ENCODE measurements around the gene PRDM16.

PRDM16 gene

DNA sequence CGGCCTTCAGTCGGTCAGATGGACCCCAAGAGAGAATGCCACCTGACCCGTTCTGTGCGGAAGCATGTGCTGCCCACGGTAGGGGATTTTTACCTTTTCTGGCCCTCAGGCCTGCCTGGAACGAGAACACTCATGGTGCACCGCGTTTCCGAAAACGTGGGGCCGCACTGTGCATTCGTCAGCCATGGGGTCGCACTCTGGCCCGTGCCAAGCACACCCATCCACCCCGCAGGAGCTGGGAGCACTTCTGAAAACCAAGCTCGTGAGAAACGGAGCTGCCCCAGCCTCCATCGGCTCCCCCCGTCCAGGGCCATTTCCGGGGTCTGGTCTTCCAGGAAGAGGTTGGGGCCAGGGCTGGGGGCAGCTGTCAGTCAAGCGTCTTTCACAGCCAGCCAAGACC is 72.8 kb downstream of the PRDM16 start:
- in situ Hi-C loops (cut with HindIII; ENCODE audit: low pct_ligation_motif_present, low pct_unique_long_range_greater_than_20kb, low sequenced_read_pairs), result no loop called here
- DNase-seq, result no peak

DNA sequence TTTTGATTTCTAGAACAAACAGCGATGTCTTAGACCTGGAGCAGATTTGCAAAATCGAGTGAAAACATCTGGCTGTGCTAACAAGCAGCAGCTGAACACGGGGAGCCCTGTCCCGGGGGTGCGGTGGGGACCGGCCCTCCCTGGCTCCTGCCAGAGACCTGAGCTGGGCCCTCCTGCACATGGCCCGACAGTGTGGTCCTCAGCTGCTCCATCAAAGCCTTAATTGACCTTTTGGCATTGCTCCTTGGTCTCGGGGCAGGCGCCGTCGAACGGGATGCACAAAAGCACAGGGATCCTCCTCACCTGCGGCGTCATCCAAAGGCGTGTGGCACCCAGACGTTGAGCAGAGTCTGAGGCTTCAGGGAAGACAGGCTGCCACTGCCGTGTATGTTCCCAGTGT is 73.2 kb downstream of the PRDM16 start:
- in situ Hi-C loops (cut with HindIII; ENCODE audit: low pct_ligation_motif_present, low pct_unique_long_range_greater_than_20kb, low sequenced_read_pairs), result no loop called here
- DNase-seq, result no peak

DNA sequence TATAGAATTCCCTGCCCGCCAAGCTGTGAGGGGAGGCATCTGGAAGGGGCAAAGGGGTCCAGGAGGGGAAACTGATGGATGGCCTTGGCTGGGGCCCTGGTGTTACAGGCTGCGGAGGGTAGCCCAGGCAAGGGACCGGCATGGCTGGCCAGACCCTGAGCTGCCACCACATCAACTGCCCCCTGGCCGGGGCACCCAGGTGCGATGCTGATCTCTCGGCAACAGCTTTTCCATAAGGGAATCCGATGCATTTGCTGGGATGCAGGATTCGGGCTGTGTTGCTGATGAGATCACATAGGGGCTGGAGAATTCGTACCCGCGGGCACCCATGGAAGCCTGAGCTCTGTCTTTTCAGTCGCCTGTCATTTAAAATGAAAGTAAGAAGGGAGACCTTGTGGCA is 73.7 kb downstream of the PRDM16 start:
- in situ Hi-C loops (cut with HindIII; ENCODE audit: low pct_ligation_motif_present, low pct_unique_long_range_greater_than_20kb, low sequenced_read_pairs), result no loop called here
- DNase-seq, result no peak

DNA sequence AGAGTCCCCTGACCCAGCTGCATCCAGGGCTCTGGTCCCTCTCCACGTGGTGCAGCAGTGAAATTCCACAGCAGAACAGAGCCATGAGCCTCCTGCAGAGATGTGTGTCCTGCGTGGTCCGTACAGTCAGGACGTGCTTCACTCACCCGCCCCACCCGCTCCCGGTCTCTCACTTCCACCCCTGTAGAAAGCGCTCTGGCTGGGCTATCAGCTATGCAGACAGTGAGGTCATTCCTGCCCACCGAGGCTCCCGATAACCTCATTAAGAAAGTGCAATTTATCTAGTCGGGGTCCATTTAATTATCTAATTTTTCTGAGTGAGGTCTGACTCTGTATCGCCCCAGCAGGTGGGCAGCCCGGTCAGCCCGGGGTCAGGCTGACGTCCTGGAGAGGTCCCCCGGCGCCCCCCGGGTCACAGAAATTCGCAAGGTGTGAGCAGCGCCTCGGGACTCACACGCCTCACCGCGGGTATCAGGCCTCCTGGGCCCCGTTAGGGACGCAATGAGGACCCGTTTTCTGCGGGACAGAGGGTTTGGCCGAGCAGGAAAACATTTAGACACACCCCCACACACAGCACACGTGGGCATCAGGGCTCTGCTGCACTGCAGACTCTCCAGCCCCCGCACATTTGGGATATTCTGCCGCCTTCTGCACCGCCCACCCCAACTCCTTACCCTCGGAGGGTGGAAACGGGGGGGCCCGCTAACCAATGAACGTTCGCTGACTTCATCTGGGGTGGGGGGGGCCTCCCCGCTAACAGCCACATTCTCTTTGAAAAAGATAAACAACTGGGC is 76.7 kb downstream of the PRDM16 start:
- no peak for DNase-seq
- in situ Hi-C loops (cut with HindIII; ENCODE audit: low pct_ligation_motif_present, low pct_unique_long_range_greater_than_20kb, low sequenced_read_pairs), result no loop called here

DNA sequence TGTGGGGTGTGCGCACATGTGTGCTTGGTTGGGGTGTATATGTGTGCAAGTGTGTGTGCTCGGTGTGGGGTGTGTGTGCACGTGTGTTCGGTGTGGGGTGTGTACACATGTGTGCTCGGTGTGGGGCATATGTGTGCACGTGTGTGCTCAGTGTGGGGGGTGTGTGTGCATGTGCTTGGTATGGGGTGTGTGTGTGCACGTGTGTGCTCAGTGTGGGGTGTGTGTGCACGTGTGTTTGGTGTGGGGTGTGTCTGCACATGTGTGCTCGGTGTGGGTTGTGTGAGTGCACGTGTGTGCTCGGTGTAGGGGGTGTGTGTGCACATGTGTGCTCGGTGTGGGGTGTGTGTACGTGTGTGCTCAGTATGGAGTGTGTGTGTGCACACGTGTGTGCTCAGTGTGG is 77.5 kb downstream of the PRDM16 start:
- in situ Hi-C loops (cut with HindIII; ENCODE audit: low pct_ligation_motif_present, low pct_unique_long_range_greater_than_20kb, low sequenced_read_pairs), result no loop called here
- no peak for DNase-seq

DNA sequence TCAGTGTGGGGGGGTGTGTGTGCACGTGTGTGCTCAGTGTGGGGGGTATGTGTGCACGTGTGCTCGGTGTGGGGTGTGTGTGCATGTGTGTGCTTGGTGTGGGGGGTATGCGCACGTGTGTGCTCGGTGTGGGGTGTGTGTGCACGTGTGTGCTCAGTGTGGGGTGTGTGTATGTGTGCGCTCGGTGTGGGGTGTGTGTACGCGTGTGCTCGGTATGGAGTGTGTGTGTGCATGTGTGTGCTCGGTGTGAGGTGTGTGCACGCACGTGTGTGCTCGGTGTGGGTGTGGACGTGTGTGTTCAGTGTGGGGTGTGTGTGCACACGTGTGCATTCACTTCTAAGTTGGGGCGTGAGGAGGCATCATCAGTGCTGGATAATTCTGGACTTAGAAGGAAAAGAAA is 77.9 kb downstream of the PRDM16 start:
- in situ Hi-C loops (cut with HindIII; ENCODE audit: low pct_ligation_motif_present, low pct_unique_long_range_greater_than_20kb, low sequenced_read_pairs), result no loop called here
- no peak for DNase-seq

DNA sequence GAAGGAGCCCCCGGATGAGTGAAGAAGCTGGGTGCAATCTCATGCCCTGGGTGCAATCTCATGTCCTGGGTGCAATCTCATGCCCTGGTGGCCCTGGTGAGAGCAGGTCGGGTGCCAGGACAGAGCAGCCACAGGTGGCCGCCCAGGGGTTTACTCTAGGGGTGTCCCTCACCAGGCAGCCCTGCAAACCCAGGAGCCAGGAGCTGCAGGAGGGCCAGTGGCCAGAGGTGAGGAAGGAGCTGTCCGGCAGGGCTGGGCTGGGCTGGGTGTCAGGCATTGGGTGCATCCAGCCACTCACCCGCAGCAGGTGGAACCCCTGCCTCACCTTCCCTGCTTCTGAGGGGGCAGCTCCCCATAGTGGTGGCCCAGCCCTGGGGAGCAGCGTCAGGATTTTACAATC is 79.2 kb downstream of the PRDM16 start:
- in situ Hi-C loops (cut with HindIII; ENCODE audit: low pct_ligation_motif_present, low pct_unique_long_range_greater_than_20kb, low sequenced_read_pairs), result no loop called here
- DNase-seq, result no peak

DNA sequence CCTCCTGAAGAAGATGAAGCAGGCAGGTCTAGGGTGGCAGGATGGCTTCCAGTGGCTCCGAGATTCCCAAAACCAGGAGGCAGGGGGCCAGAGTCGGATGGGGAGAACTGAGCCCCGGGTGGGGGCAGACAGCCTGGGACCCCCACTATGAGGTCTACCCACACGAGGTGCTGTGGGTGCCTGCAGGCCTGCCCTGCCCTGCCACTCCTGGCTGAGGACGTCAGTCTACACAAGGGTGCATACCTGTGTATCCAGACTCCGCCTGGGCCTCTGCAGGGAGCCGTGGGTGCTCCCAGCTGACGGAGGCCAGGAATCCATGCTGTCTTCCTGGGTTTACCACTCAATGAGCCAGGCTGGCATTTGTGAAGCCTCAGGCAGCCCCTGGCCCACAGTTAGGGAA is 80.3 kb downstream of the PRDM16 start:
- in situ Hi-C loops (cut with HindIII; ENCODE audit: low pct_ligation_motif_present, low pct_unique_long_range_greater_than_20kb, low sequenced_read_pairs), result no loop called here
- no peak for DNase-seq

DNA sequence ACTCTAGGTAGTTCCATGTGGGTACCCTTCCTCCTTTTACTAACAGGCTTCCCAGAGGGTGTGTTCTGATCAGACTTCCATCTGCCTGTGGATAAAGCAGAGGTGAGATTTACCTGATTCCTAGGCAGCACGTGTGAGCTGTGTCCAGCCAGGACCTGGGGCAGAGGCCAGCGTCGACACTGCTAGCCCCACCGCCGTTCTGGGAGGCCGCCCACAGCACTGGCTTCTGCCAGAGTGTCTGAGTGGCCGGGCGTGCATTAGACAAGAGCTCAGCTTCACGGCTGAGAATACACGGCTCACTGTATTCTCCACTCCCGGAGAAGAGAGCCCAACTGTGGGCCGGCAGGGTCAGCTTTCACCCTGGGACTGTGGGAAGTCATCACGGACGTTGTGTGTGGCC is 82.5 kb downstream of the PRDM16 start:
- in situ Hi-C loops (cut with HindIII; ENCODE audit: low pct_ligation_motif_present, low pct_unique_long_range_greater_than_20kb, low sequenced_read_pairs), result no loop called here

DNA sequence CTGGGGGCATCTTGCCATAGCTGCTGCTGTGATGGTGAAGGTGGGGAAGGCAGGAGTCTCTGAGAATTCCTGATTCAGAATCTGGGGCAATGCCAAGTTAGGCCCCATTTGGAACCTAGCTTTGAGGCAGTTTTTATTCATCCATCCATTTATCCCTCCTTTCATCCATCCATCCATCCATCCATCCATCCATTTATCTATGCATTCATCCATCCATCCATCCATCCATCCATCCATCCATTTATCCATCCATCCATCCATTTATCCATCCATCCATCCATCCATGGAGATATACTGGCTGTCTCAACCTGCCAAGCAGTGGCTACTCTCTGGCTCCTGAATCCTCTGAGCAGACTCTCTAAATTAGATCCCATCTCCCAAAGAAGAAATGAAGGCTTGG is 83.1 kb downstream of the PRDM16 start:
- in situ Hi-C loops (cut with HindIII; ENCODE audit: low pct_ligation_motif_present, low pct_unique_long_range_greater_than_20kb, low sequenced_read_pairs), result no loop called here
- no peak for DNase-seq

More for the DNA sequence above, 82.5 kb downstream of the PRDM16 start:
- no peak for DNase-seq

DNA sequence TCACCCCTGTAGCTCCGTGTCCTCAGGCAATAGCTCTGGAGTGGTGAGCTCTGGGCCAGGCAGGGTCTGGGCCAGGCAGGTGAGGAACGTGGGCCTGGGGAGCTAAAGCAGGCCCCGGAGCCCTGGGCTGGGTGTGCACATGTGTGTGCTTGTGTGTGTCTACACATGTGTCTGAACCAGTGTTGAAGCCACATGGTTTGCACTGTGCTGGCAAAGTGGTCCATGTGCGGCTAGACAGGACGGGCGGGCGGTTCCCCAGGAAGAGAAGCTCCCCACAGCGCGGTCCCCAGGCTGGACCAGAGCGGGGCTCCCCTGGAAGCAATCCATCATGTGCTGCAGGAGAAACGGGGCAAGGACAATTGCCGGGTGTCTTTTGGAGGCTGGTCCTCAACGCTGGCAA is 84.2 kb downstream of the PRDM16 start:
- in situ Hi-C loops (cut with HindIII; ENCODE audit: low pct_ligation_motif_present, low pct_unique_long_range_greater_than_20kb, low sequenced_read_pairs), result no loop called here
- DNase-seq, result no peak

DNA sequence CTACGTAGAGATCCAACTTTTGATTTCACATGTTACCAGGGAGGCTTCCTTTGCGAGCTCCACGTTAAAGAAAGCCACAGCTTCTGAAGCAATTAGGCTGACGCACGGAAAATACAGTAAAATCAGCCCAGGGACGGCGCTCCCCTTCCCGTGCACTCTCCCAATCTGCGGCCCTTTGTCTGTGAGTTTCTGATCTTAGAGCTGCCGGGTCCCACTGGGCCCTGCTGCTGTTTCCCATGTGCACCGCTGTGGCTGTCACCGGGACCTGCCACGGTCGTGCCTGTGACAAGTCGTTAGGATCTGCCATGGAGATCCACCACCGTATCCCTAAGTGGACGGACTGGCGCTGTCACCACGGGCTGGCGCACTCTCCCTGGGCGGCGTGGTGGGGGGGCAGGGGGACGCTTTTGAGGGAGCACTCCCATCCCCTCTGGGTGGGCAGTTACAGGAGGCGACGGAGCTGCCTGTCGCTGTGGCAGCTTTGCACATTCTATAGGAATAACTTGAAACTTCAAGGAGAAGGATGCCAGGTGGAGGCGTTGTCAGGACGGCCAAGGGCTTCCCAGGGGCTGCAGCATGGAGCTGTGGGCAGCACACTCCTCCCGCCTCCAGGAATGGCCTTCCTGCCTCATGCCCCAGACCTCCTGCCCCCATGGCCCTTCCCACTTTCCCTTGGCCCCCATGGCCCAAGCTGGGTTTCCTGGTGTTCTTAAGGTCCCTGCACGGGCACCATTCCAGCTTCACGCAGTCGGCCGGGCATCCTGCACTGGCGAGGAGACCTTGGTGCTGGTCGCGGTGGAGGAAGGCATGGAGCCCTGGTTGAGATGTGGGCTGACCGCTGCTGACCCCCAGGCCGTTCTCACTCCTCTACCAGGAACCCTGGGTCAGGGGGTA is 85.1 kb downstream of the PRDM16 start:
- in situ Hi-C loops (cut with HindIII; ENCODE audit: low pct_ligation_motif_present, low pct_unique_long_range_greater_than_20kb, low sequenced_read_pairs), result no loop called here

DNA sequence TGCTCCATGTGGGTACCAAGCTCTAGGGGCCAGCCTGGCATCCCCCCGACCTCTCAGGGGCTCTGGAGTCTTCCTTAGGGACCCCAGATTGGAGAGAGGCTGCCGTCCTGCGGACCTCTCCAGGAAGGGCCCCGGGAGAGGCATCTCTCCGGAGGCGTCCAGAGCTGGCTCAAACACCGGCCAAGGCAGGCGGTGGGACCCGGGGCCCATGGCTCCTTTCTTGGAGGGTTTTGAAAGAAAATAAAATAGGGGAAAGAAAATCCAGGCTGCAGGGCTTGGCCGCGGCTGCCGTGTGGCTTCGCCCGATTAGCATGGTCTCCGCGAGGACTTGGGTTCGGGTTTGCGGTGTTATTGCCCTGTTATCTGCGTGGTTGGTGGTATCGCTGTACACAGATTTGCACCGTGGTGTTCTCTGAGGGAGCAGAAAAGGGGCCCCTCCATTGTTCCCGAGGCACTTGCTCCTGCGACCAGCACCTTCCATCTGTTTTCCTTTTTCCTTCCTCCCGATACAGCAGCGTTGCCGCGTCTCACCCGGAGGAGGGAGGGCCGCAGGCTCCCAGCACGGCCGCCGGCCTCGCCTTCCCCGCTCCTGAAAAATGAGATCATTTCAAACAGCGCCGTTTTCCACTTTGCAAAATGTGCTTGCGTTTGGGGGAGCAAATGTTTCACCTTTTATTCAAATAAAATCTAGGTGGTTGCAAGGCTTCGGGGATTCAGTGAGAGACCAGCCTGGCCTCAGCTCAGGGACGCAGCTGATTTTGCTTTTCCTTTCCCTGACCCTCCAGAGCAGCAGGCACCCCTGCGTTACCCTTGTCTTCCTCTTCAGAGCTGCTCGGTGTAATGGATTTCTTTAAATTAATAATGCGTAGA is 86.3 kb downstream of the PRDM16 start:
- in situ Hi-C loops (cut with HindIII; ENCODE audit: low pct_ligation_motif_present, low pct_unique_long_range_greater_than_20kb, low sequenced_read_pairs), result no loop called here
- DNase-seq, result no peak

More for the DNA sequence above, 85.1 kb downstream of the PRDM16 start:
- DNase-seq, result no peak

DNA sequence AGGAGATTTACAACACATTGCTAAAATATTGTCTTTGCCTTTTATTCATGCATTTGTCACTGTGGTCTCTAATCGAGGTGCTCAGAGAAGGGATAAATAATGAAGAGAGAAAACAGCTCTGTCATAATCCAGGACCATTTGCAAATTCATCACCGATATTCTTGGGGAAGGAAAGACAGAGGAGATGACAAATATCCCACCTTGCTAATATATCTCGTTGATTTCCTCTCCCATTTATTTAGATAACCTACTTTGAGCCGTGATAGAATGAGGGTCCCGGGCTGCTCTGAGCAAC is 86.9 kb downstream of the PRDM16 start:
- DNase-seq, result no peak
- in situ Hi-C loops (cut with HindIII; ENCODE audit: low pct_ligation_motif_present, low pct_unique_long_range_greater_than_20kb, low sequenced_read_pairs), result no loop called here

DNA sequence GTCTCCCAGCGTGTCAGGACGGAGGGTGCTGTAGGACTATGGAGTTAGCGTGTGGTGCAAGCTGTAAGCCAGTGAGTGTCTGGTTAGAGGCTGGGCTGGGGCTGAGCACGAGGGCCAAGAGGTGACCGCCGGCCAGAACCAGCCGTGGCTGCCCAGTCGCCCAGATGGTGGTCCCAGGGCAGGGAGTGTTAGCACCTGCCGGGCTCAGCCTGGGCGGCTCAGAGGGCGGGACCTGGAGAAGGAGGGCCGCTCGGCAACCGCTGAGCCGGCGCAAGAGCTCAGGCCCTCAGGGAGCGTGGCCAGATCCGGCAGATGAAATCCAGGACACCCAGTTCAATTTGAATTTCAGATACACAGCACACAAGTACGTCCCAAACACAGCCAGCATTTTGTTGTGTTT is 87.9 kb downstream of the PRDM16 start:
- in situ Hi-C loops (cut with HindIII; ENCODE audit: low pct_ligation_motif_present, low pct_unique_long_range_greater_than_20kb, low sequenced_read_pairs), result no loop called here
- DNase-seq, result no peak

DNA sequence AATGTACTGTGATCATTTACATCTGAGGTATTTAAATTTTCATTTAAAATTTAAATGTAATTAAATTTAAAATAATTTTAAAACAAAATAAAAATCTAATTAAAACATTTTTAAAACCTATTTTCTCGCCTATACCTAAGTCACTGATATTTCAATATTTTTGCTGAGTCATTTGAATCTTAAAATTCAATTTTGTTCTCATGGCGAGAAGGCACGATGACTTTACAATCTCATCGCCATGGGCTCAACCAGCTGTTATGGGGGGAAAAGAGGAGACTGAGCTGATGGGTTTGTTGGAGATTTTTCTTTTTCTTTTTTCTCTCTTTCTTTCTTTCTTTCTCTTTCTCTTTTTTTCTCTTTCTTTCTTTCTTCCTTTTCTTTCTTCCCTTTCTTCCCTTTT is 89.3 kb downstream of the PRDM16 start:
- no peak for DNase-seq
- in situ Hi-C loops (cut with HindIII; ENCODE audit: low pct_ligation_motif_present, low pct_unique_long_range_greater_than_20kb, low sequenced_read_pairs), result no loop called here

DNA sequence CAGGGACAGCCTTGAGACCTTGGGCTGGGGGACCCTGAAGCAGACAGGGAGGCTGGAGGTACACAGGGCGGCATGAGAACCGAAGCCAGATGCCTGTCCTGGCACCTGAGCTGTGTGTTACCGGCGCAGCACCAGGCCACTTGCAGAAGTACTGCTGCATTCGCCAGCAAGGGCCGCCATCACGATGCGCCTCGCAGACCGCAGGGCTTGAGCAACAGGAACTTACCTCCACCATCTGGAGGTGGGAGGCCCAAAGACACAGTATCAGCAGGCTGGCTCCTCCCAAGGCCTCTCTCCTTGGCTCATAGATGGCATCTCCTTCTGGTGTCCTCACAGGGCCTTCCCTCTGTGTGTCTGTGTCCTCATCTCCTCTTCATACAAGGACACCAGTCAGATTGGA is 90.1 kb downstream of the PRDM16 start:
- in situ Hi-C loops (cut with HindIII; ENCODE audit: low pct_ligation_motif_present, low pct_unique_long_range_greater_than_20kb, low sequenced_read_pairs), result no loop called here
- no peak for DNase-seq

DNA sequence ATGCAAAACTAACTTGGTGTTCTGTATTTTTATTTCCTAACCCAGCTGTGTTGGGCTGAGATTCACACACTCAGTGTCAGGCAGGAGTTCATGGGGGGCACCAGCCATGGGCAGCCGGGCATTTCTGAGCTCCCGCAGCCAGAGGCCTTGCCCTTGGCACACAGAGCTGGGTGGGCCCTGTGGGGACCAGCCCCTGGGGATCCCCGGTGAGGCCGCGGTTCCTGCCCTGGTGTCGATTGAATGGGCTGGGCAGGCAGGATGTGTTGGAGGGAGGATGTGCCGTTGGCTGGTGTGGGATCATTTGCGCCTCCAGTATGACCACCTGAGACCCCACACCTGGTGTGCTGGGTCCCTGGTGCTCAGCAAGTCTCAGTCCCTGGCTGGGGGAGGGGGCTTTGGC is 91.0 kb downstream of the PRDM16 start:
- DNase-seq, result no peak
- in situ Hi-C loops (cut with HindIII; ENCODE audit: low pct_ligation_motif_present, low pct_unique_long_range_greater_than_20kb, low sequenced_read_pairs), result no loop called here

DNA sequence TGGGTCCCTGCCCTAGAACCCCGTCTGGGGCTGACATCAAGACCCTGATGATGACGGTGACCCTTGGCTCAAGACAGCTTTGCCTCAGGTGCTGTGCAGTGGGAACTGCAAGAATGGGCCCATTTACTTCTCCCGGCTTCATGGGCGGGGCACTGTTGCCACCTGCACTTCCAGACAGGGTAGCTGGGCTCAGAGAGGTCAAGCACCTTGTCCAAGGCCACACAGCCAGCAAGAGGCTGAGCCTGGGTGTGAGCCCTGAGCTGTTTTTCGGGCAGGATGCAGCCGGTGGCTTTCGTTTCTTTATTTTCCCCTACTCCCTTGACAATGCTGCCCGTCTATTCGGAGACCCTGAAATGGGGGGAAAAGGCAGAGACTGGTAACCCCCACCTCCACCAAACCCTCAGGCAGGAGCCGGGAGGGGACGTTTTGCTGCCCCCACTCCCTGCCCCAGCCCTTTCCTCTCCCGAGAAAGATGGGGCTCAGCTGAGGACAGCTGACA is 91.7 kb downstream of the PRDM16 start:
- in situ Hi-C loops (cut with HindIII; ENCODE audit: low pct_ligation_motif_present, low pct_unique_long_range_greater_than_20kb, low sequenced_read_pairs), result no loop called here
- no peak for DNase-seq

Measured in ACHN (cell line).